HepG2 (cell line): ENCODE results near the gene ESYT2. TPM values are rescaled to one million over a fixed set of nuclear protein-coding genes. Genes with fewer than 3 reads are reported as not detected.

ENCODE experiments used
- NRL ChIP-seq: sonication (generic); formaldehyde crosslinking; IDR thresholded peaks from 2 replicates; pipeline ENCODE4 v1.5.0; 2020; ENCODE audit warnings: missing genetic modification reagents, mild to moderate bottlenecking, moderate library complexity, borderline replicate concordance
- POLR2A ChIP-seq, 2 experiments: IDR thresholded peaks; 2 replicates each; pipeline ENCODE4 v1.6.1; 2011; ENCODE audit warnings: low read depth in 2 of 2, low read length in 2 of 2, mild to moderate bottlenecking in 1 of 2, moderate library complexity in 1 of 2; ENCODE audit not compliant: insufficient read depth in 1 of 2
- POLR2AphosphoS2 ChIP-seq: IDR thresholded peaks from 2 replicates; pipeline ENCODE4 v1.6.1; 2011; ENCODE audit warnings: low read depth, low read length, improper control_type of control experiment
- PRPF4 ChIP-seq: fragments of 200-400 bp; formaldehyde crosslinking; IDR thresholded peaks from 2 replicates; pipeline ENCODE4 v1.6.1; 2016; ENCODE audit warnings: low read length, low read depth; ENCODE audit not compliant: poor library complexity, severe bottlenecking
- SETDB1 ChIP-seq: sonication (generic); formaldehyde crosslinking; IDR thresholded peaks from 2 replicates; pipeline ENCODE4 v1.5.1; 2020; ENCODE audit warnings: missing genetic modification reagents, mild to moderate bottlenecking, borderline replicate concordance
- ZEB1 ChIP-seq: IDR thresholded peaks from 2 replicates; pipeline ENCODE4 v1.6.1; 2012; ENCODE audit warnings: mild to moderate bottlenecking, low read depth, inconsistent platforms; ENCODE audit not compliant: insufficient replicate concordance
- ZNF230 ChIP-seq: sonication (generic); formaldehyde crosslinking; IDR thresholded peaks from 2 replicates; pipeline ENCODE4 v1.4.0; 2020; ENCODE audit warnings: mild to moderate bottlenecking, missing genetic modification reagents
- ZNF501 ChIP-seq: sonication (generic); formaldehyde crosslinking; IDR thresholded peaks from 2 replicates; pipeline ENCODE4 v1.5.1; 2020; ENCODE audit warnings: mild to moderate bottlenecking, moderate library complexity, missing genetic modification reagents
- ZNF510 ChIP-seq: sonication (generic); formaldehyde crosslinking; IDR thresholded peaks from 2 replicates; pipeline ENCODE4 v1.4.0; 2020; ENCODE audit warnings: low read depth, mild to moderate bottlenecking, missing genetic modification reagents
- ZNF605 ChIP-seq: sonication (generic); formaldehyde crosslinking; IDR thresholded peaks from 2 replicates; pipeline ENCODE4 v1.8.0; 2022; ENCODE audit warnings: mild to moderate bottlenecking, missing genetic modification reagents
- ZNF772 ChIP-seq: sonication (generic); formaldehyde crosslinking; IDR thresholded peaks from 2 replicates; pipeline ENCODE4 v1.5.0; 2020; ENCODE audit warnings: mild to moderate bottlenecking, missing genetic modification reagents
- ZNF792 ChIP-seq: IDR thresholded peaks from 2 replicates; pipeline ENCODE4 v1.6.1; 2016
- polyA plus RNA-seq, 8 experiments: library from polyadenylated mRNA; depleted of rRNA in 3 of 8; stranded (reverse) in 7 of 8; unstranded in 1 of 8; fragments of >200 nt; fragmentation: Illumina TruSeq in 4 of 8; extraction: Trizol in 4 of 8; gene quantifications; 2 replicates each; pipeline versions ENCODE4 v1.2.1 to v1.2.3, GENCODE V29; 2011 to 2016; ENCODE audit warnings: low read depth in 4 of 8, missing spikeins in 1 of 8, mixed read lengths in 1 of 8; ENCODE audit not compliant: insufficient read depth in 1 of 8
- total RNA-seq, 5 experiments: library from RNA; depleted of rRNA; stranded (reverse); fragments of >200 nt; fragmentation: Illumina TruSeq; extraction: Trizol; gene quantifications; 2 replicates each; pipeline ENCODE4 v1.2.3, GENCODE V29; 2016; ENCODE audit warnings: low read depth in 1 of 5
- TF ChIP-seq, protein P1 (sequence below): sonication (generic); formaldehyde crosslinking; IDR thresholded peaks from 2 replicates; pipeline ENCODE4 v1.4.0; 2020; ENCODE audit warnings: missing genetic modification reagents
- TF ChIP-seq, protein P2 (sequence below): sonication (generic); formaldehyde crosslinking; IDR thresholded peaks from 2 replicates; pipeline ENCODE4 v1.4.0; 2020; ENCODE audit warnings: missing genetic modification reagents
- TF ChIP-seq, protein P3 (sequence below): IDR thresholded peaks from 2 replicates; pipeline ENCODE4 v1.6.1; 2012; ENCODE audit warnings: inconsistent platforms
- TF ChIP-seq, protein P4 (sequence below): IDR thresholded peaks from 2 replicates; pipeline ENCODE4 v1.6.1; 2016; ENCODE audit warnings: missing genetic modification reagents, missing compliant biosample characterization
- TF ChIP-seq, protein P5 (sequence below): IDR thresholded peaks from 2 replicates; pipeline ENCODE4 v1.6.1; 2018; ENCODE audit warnings: missing genetic modification reagents, mild to moderate bottlenecking, missing compliant biosample characterization
- TF ChIP-seq, protein P6 (sequence below): sonication (generic); formaldehyde crosslinking; IDR thresholded peaks from 2 replicates; pipeline ENCODE4 v1.5.1; 2020; ENCODE audit warnings: mild to moderate bottlenecking, moderate library complexity, missing genetic modification reagents

The ESYT2 gene
- total and polyA plus RNA-seq, 2 of the 13 experiments (the other 11 are each of a cell fraction or from before 2014, with no cell fraction given): 28.5 to 37.3 TPM

DNA sequence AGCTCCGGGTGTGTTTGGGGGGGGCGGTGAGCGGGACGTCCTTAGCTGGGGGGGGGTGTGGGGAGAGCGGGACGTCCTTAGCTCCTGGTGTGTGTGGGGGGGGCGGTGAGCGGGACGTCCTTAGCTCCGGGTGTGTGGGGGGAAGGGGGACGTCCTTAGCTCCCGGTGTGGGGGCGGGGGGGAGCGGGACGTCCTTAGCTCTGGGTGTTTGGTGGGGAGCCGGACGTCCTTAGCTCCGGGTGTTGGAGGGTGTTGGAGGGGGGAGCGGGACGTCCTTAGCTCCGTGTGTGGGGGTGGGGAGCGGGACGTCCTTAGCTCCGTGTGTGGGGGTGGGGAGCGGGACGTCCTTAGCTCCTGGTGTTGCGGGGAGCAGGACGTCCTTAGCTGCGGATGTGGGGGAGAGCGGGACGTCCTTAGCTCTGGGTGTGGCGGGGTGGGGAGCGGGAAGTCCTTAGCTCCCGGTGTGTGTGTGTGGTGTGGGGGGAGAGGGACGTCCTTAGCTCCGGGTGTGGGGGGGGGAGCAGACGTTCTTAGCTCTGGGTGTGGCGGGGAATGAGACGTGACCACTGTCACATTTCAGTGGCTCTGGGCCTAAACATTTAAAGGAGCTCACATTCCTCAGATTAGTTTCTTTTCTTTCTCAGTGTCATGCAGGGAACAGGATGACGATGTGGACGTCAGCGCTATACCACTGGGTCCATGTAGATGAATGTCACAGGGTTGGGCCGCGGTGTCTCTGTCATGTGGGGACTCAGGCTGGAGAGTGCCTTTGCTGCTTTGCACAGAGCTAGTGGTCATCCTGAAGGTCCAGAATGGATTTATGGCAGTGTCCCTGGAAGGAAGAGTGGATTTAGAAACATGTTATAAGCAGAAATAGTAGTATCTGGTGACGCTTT is 34.5 kb upstream of the ESYT2 start (continued):
- TF ChIP-seq ZNF605: peak; percentile 72; the same call in 1 of the 2 replicates
- TF ChIP-seq ZEB1: no peak
- 0 out of 2 replicates have a peak, but pooled peaks have one; percentile 53 for TF ChIP-seq ZNF230 (CRISPR knock-in tag)
- TF ChIP-seq POLR2A (IDR thresholded peaks at IDR 0.05; ENCODE audit: insufficient read depth in 1 of 2, low read depth in 2 of 2, low read length in 2 of 2): peak in 1 of 2 experiments; percentile 49; a peak in 1 of 4 replicates
- TF ChIP-seq, protein P1, sequence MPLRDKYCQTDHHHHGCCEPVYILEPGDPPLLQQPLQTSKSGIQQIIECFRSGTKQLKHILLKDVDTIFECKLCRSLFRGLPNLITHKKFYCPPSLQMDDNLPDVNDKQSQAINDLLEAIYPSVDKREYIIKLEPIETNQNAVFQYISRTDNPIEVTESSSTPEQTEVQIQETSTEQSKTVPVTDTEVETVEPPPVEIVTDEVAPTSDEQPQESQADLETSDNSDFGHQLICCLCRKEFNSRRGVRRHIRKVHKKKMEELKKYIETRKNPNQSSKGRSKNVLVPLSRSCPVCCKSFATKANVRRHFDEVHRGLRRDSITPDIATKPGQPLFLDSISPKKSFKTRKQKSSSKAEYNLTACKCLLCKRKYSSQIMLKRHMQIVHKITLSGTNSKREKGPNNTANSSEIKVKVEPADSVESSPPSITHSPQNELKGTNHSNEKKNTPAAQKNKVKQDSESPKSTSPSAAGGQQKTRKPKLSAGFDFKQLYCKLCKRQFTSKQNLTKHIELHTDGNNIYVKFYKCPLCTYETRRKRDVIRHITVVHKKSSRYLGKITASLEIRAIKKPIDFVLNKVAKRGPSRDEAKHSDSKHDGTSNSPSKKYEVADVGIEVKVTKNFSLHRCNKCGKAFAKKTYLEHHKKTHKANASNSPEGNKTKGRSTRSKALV (CRISPR knock-in tag): no peak
- peak; percentile 55; the same call in 1 of the 2 replicates for TF ChIP-seq ZNF772 (CRISPR knock-in tag)
- TF ChIP-seq, protein P2, sequence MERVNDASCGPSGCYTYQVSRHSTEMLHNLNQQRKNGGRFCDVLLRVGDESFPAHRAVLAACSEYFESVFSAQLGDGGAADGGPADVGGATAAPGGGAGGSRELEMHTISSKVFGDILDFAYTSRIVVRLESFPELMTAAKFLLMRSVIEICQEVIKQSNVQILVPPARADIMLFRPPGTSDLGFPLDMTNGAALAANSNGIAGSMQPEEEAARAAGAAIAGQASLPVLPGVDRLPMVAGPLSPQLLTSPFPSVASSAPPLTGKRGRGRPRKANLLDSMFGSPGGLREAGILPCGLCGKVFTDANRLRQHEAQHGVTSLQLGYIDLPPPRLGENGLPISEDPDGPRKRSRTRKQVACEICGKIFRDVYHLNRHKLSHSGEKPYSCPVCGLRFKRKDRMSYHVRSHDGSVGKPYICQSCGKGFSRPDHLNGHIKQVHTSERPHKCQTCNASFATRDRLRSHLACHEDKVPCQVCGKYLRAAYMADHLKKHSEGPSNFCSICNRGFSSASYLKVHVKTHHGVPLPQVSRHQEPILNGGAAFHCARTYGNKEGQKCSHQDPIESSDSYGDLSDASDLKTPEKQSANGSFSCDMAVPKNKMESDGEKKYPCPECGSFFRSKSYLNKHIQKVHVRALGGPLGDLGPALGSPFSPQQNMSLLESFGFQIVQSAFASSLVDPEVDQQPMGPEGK (CRISPR knock-in tag): peak; percentile 52
- TF ChIP-seq, protein P3, sequence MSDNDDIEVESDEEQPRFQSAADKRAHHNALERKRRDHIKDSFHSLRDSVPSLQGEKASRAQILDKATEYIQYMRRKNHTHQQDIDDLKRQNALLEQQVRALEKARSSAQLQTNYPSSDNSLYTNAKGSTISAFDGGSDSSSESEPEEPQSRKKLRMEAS: peak; percentile 22; the same call in 1 of the 2 replicates
- 0 out of 2 replicates have a peak, but pooled peaks have one; percentile 11 for TF ChIP-seq ZNF501 (CRISPR knock-in tag)
- TF ChIP-seq ZNF510: 0 out of 2 replicates have a peak, but pooled peaks have one; percentile 58
- TF ChIP-seq SETDB1: no peak
- TF ChIP-seq, protein P4, sequence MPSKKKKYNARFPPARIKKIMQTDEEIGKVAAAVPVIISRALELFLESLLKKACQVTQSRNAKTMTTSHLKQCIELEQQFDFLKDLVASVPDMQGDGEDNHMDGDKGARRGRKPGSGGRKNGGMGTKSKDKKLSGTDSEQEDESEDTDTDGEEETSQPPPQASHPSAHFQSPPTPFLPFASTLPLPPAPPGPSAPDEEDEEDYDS: peak; percentile 65; the same call in 1 of the 2 replicates
- TF ChIP-seq, protein P5, sequence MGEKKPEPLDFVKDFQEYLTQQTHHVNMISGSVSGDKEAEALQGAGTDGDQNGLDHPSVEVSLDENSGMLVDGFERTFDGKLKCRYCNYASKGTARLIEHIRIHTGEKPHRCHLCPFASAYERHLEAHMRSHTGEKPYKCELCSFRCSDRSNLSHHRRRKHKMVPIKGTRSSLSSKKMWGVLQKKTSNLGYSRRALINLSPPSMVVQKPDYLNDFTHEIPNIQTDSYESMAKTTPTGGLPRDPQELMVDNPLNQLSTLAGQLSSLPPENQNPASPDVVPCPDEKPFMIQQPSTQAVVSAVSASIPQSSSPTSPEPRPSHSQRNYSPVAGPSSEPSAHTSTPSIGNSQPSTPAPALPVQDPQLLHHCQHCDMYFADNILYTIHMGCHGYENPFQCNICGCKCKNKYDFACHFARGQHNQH (CRISPR knock-in tag): peak; percentile 68
- TF ChIP-seq ZNF792 (CRISPR knock-in tag): peak; percentile 34; the same call in 1 of the 2 replicates
- peak; percentile 24 for TF ChIP-seq PRPF4
- TF ChIP-seq POLR2AphosphoS2: no peak
- TF ChIP-seq, protein P6, sequence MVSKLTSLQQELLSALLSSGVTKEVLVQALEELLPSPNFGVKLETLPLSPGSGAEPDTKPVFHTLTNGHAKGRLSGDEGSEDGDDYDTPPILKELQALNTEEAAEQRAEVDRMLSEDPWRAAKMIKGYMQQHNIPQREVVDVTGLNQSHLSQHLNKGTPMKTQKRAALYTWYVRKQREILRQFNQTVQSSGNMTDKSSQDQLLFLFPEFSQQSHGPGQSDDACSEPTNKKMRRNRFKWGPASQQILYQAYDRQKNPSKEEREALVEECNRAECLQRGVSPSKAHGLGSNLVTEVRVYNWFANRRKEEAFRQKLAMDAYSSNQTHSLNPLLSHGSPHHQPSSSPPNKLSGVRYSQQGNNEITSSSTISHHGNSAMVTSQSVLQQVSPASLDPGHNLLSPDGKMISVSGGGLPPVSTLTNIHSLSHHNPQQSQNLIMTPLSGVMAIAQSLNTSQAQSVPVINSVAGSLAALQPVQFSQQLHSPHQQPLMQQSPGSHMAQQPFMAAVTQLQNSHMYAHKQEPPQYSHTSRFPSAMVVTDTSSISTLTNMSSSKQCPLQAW (CRISPR knock-in tag): peak; percentile 61; the same call in 1 of the 2 replicates
- TF ChIP-seq NRL (CRISPR knock-in tag): 0 out of 2 replicates have a peak, but pooled peaks have one; percentile 37
